BJ (cell line): ENCODE measurements around the gene MEIOB. TPM values are rescaled to one million over a fixed set of nuclear protein-coding genes. Genes with fewer than 3 reads are reported as not detected.
"Not testable (repeated sequence)": the region's sequence is repeated elsewhere in the genome, so short reads cannot be mapped to it uniquely, and the experiment has no call there.

Source experiments
- CTCF ChIA-PET: fragments of 350-600 bp; formaldehyde crosslinking; extraction: SDS; loops from one replicate; lab custom pipeline; 2021; ENCODE audit warnings: antibody characterized with exemption, inconsistent platforms; lab: Yijun Ruan, JAX
- POLR2A ChIA-PET: fragments of 300-600 bp; sonication (Branson Sonifier 250); formaldehyde crosslinking; extraction: SDS; loops from one replicate; lab custom pipeline; 2021; ENCODE audit warnings: antibody characterized with exemption; lab: Charles Lee
- DNase-seq: peaks from one replicate; pipeline ENCODE4 v3.0.0-alpha.2; 2011; ENCODE audit warnings: low read depth
- H3K27me3 ChIP-seq: 2 replicates; pipeline ENCODE4 v1.6.0; 2011; ENCODE audit warnings: low read length; ENCODE audit not compliant: control insufficient read depth, insufficient read depth
- H3K36me3 ChIP-seq: 2 replicates; pipeline ENCODE4 v1.5.1; 2011; ENCODE audit warnings: low read length; ENCODE audit not compliant: control insufficient read depth, insufficient read depth
- H3K4me3 ChIP-seq: 2 replicates; pipeline ENCODE4 v1.5.1; 2011; ENCODE audit warnings: low read depth, mild to moderate bottlenecking, control low read depth, low read length
- CTCF ChIP-seq: IDR thresholded peaks from 2 replicates; pipeline ENCODE4 v1.5.1; 2011; ENCODE audit warnings: low read depth, mild to moderate bottlenecking, control low read depth, inconsistent platforms, low read length, moderate library complexity; ENCODE audit not compliant: insufficient read depth
- polyA plus RNA-seq: library from polyadenylated mRNA; depleted of rRNA; stranded (reverse); fragments of >200 nt; gene quantifications from 2 replicates; pipeline ENCODE4 v1.2.3, GENCODE V29; 2011

MEIOB gene
- polyA plus RNA-seq, 1 experiment = 0.28 TPM

GRCh38 chr16:1890024-1890707 is 18.2 kb upstream of the MEIOB start:
- H3K4me3 ChIP-seq = no peak overlapping the region
- peaks cover 10% of the 10 kb centered on the region for H3K27me3 ChIP-seq
- no peak for DNase-seq
- TF ChIP-seq CTCF = no peak
- ChIA-PET POLR2A (no interaction called here), CTCF (interaction anchor here (1.5 kb wide), 1 partner anchor 33 kb away, joined by 4 read pairs; no protein-coding TSS in a partner anchor)
- H3K36me3 ChIP-seq = no peaks in the 10 kb centered on the region

GRCh38 chr16:1887711-1888354 is 15.9 kb upstream of the MEIOB start:
- Histone ChIP-seq H3K27me3 (peaks cover 7% of the 10 kb centered on the region), H3K4me3 (no peak overlapping the region), H3K36me3 (no peaks in the 10 kb centered on the region)
- no peak for TF ChIP-seq CTCF
- no peak for DNase-seq
- POLR2A ChIA-PET = no interaction called here
- CTCF ChIA-PET = interaction anchor here (1.4 kb wide), 1 partner anchor 42 kb away, joined by 3 read pairs; no protein-coding TSS in a partner anchor

- TF ChIP-seq CTCF = no peak
- no peaks in the 10 kb centered on the region for H3K36me3 ChIP-seq
- ChIA-PET CTCF (interaction anchor here (0.7 kb wide), 1 partner anchor 22 kb away, joined by 3 read pairs; no protein-coding TSS in a partner anchor), POLR2A (no interaction called here)
- no peak for DNase-seq
- H3K4me3 ChIP-seq = no peak overlapping the region
- H3K27me3 ChIP-seq = peaks cover under 1% of the 10 kb centered on the region; the same call in 1 of the 2 replicates
Measured at GRCh38 chr16:1884889-1885288, 12.9 kb upstream of the MEIOB start.

- no peak for TF ChIP-seq CTCF
- Histone ChIP-seq H3K4me3 (no peak overlapping the region), H3K36me3 (no peaks in the 10 kb centered on the region), H3K27me3 (peaks cover 3% of the 10 kb centered on the region; the same call in 1 of the 2 replicates)
- ChIA-PET POLR2A (no interaction called here), CTCF (interaction anchor here (0.7 kb wide), 1 partner anchor 22 kb away, joined by 3 read pairs; no protein-coding TSS in a partner anchor)
- DNase-seq = no peak
Measured at GRCh38 chr16:1884155-1884760, 12.3 kb upstream of the MEIOB start.

GRCh38 chr16:1881172-1881571 is 9.2 kb upstream of the MEIOB start:
- CTCF ChIA-PET = interaction anchor here (1.2 kb wide), 1 partner anchor 11 kb away, joined by 3 read pairs; no protein-coding TSS in a partner anchor
- H3K36me3 ChIP-seq, POLR2A ChIA-PET, H3K4me3 ChIP-seq, H3K27me3 ChIP-seq, DNase-seq: not testable (repeated sequence)
